GM19351 (cell line): ENCODE data around the gene DOCK2.
A peak's percentile ranks its signal among the peaks of the same experiment; 100 is the strongest.
"Not testable (repeated sequence)": the region's sequence is repeated elsewhere in the genome, so short reads cannot be mapped to it uniquely, and the experiment has no call there.

Experiments used
- ATAC-seq: cut with Tn5 transposase; IDR thresholded peaks from one replicate; pipeline ENCODE4 v1.9.1; 2021; ENCODE audit warnings: mild to moderate bottlenecking, moderate library complexity; ENCODE audit not compliant: unreplicated experiment

DOCK2 gene

DNA sequence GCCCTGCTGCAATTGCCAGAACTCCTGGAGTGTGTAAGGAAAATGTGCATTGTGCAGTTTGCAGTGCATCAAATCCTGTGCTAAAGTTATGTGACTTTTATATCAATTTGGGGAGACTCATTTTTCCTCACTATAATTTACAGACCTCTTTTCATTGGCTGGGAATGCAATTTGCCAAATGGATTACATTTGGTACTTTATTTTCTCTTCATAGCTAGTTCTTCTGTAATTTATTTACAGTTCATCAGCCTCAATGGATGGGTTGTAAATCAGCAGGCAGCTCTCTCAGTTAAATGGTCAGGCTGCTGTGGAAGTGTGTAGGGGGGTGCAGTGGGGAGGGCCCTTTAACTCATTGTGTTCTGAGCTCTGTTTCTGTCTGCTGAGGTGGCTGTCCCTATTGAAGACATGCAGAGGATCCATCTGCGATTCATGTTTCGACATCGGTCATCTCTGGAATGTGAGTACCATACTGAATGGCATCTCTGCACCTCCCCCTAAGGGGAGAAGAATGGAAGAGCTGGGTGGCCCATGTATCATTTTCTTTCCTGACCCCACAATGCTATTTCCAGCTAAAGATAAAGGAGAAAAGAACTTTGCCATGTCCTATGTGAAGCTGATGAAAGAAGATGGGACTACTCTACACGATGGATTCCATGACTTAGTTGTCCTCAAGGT lies 74.6 kb downstream of the DOCK2 start:
- ATAC-seq: no peak

DNA sequence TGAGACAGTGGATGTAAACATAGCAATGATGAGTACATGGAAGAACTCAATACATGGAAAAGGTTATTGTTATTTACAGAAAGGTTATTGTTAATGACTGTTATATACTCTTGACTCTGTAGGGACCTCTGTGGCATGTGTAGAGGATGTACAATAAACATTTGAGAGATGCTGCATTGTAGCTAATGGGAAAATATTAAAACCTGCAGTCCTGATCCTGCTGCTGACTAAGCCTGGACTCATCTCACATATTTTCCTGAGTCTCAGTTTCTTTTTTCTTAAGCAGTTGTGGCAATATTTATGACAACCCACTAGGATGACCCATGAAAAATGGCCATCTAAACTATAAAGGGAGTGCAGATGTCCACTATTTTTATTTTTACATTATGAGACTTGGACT lies 75.4 kb downstream of the DOCK2 start:
- no peak for ATAC-seq

DNA sequence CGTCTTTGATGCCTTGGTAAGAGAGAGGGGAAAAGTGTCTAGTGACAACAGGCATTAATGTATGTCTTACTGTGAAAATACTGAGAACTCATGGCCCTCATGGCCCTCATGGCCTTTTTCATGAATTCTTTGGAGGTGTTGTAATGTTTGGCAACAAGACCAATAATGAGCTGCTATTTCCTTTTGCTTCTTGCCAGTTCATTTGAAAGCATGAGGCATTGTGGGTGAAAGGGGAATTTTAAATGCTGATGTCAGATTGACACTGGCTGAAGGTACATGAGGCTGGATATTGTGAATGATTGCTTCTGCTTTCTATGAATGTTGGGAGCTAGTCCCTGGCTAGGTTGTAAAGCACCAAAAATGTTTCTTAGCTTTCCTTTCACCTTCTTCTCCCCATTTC lies 79.2 kb downstream of the DOCK2 start:
- ATAC-seq: no peak

DNA sequence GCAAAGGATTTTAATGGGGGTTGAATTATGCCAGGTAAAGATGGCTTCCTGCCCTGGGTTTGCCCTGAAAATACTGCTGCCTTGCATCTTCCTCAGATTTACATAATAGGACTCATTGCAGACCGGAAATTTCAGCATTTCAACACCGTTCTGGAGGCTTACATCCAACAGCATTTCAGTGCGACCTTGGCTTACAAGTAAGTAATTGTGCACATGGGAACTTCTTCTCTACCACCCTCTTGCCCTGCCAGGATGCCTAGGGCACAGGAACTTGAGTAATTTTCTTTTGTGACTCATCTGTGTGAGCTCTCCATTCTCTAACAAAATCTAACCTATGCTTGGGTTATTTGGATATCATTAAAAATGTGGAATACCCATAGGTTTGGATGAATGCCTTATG lies 80.2 kb downstream of the DOCK2 start:
- no peak for ATAC-seq

DNA sequence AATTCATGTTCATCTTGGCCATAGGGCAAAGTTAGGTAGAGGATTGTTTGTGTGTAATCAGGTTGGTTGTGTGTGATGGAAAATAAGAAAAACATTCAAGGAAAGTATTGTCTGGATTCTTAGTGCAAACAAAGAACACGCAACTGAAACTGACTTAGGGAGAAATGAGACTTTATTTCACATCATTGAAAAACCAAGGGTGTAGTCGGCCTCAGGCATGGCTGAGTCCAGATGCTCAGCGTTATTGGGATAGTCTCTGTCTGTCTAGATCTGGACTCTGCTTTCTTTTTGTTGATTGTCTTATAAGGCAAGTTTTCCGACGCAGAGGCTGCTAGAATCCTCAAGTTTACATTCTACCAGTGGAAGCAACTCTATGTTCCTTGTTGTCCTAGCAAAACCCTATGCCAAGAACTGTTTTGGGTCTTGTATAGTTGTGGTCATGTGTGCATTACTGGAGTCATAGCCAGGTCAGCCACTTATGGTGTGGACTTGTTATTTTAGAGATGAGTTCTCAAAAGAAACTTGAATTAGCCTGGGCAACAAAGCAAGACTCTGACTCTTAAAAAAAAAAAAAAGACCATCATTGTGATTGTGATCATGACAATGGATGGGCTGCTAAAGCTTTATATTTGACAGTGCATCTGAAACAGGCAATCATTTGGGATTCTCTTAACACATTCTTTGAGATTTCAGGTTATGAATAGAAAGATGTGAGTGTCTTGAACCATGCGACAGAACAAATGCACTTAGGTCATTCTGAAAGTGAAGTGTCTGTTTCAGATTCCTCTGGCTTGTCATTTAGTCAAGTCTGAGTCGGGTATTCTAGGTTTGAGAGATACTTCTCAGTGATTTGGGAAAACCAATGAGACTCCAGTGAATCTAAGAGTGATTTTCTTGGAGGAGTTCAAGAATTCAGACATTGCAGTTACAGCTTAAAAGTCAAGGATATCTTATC lies 82.6 kb downstream of the DOCK2 start:
- ATAC-seq: peak; percentile 94

DNA sequence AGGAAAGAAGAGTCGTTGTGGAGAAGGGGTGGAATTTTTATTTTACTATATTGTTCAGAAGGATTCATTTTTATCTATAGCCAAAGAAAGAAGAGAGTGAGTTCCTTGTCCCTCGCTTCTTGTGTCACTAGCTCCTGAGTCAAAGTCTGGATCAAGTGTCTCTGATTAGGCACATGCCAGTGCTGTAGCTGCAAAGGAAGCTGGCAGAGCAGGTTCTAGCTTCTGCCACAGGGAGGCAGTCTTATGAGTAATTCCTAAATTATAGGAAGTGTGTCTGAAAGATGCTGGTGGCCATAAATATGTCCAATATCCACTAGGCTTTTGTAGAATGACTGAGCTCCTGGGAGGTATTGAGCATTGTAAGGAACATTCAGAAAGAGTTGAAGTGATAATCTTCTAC lies 84.7 kb downstream of the DOCK2 start:
- ATAC-seq: no peak

DNA sequence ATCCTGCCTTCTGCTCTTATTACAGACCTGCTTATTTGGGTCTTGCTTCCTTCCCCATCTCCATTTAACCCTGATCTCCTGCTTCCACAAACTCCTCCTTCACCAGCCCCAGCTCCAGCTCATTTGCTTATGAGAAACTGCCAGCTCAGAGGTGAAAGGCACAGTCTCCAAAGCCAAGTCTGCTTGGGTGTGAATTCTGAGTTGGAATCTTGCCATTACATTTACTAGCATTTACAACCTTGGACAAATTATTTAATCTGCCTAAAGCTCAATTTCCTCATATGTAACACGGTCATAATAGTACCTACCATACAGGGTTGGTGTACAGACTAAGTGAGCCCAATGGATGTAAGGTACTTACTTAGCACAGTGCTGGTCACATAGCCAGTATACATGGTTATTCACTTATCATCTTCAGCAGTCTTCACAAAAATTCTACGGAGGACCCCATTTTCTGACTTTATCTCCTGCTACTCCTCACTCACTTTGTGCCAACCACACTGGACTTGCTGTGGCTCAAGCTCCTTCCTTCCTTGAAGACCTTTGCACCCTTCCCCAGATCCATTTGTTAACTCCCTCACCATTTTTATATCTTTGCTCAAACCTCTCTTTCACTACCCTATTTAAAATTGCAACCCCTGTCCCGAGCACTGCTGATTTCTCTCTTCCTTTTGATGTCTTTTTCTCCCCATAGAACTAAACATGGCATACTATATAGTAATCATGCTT lies 86.2 kb downstream of the DOCK2 start:
- no peak for ATAC-seq

DNA sequence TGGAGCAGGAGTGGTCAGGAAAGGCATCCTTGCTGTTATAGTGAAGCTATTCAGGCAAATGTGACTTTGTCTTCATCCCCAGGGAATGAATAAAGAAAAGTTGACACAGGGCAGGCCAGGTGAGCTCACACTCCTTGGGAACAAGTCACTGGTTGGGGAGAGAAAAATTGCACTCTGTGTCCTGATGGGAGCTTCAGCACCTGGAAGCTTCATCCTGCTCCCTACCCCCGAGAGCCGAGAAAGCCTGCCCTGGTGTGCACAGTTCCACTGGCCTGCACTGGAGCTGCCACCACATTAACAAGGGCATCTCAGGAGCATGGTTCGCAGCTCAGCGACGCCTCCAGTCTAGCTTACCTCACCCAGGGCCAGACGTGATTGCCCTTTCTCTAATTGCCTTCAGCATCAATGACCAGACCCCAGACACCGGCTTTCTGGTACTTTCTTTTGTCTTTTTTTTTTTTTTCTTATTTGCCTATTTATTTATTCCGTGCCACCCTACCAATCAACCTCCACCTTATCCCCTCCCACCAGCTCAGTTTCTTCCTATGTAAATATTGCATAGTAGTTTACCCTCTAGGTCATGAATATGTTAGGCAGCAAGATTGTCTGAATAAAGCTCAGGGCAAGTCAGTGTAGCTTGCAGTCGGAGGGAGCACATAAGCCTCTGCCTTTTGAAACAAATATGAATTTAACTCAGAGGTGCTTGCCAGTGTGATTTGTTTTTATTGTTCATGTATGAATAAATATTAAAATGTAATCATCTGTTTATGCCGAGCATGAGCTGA lies 87.4 kb downstream of the DOCK2 start:
- no peak for ATAC-seq

DNA sequence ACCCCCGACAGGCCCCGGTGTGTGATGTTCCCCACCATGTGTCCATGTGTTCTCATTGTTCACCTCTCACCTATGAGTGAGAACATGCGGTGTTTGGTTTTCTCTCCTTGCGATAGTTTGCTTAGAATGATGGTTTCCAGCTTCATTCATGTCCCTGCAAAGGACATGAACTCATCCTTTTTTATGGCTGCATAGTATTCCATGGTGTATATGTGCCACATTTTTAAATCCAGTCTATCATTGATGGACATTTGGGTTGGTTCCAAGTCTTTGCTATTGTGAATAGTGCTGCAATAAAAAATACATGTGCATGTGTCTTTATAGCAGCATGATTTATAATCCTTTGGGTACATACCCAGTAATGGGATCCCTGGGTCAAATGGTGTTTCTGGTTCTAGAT lies 88.6 kb downstream of the DOCK2 start:
- not testable (repeated sequence) for ATAC-seq

DNA sequence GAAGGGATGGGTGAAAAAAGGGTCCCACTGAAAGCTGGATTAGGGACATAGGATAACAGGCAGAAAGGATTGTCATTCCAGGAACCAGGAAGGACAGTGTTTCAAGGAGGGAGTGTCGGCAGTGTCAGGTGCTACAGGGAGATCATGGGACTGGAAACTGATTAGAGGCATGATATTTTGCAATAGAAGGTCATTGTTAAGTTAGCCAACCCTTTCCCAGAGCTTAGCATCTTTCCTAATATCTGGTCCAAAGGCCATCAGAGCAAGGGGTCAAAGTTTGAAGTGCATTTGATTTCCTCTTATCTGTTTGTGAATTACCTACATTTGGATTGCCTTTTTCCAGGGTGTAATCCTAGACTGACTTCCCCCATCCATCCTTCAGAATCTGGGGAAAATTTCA lies 91.3 kb downstream of the DOCK2 start:
- no peak for ATAC-seq

DNA sequence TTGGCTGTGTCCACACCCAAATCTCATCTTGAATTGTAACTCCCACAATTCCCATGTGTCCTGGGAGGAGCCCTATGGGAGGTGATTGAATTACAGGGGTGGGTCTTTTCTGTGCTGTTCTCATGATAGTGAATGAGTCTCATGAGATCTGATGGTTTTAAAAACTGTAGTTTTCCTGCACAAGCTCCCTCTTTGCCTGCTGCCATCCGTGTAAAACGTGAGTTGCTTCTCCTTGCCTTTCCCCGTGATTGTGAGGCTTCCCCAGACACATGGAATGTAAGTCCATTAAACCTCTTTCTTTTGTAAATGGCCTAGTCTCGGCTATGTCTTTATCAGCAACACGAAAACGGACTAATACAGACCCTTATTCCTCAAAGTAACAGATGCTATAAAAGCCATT lies 94.1 kb downstream of the DOCK2 start:
- ATAC-seq: no peak

DNA sequence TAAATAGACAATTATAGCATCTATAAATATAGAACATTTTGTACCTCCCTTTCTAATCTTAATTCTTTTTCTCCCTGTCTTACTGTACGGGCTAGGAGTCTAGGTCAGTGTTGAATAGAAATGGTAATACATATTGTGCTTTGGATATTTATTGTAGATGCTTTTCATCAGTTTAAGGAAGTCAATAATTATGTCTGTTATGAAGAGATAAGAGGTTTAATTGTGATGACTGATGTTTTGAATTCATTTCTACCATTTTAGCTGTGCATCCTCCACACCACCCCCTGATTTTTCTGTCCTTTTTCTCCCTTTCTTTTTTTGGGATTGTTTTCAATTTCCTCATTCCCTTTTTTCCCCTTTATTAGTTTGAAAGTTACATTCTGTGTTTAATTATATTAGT lies 95.8 kb downstream of the DOCK2 start:
- no peak for ATAC-seq

DNA sequence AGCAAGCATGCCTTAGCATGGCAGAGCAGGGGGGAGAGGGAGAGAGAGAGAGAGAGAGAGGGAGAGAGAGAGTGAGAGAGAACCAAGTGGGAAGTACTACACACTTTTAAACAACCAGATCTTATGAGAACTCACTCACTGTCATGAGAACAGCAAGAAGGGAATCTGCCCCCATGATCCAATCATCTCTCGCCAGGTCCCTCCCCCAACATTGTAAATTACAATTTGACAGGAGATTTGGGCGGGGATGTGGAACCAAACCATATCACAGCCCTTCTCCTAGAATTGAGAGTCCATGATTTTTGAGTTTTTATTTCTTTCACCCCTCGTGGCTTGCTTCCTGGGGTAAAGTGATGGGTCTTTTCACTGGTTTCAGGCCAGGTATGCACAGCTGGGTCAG lies 98.8 kb downstream of the DOCK2 start:
- no peak for ATAC-seq

DNA sequence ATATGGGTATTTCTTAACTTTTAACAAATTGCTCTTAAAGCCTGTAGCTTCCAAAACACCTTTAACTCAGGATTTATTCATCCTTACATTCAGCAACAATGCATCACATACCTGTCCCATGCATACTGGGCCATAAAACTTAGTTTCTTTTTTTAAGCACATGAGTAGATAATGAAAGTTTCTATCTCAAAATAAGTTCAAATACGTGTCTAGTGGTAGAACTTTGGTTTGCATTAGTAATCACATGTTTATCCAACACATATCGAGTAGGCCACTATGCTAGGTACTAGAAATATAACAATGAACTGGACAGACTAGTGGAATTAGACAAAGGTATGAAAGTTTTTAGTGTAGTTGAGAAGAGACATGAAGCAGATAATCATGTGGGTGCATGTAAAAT lies 99.6 kb downstream of the DOCK2 start:
- ATAC-seq: no peak

DNA sequence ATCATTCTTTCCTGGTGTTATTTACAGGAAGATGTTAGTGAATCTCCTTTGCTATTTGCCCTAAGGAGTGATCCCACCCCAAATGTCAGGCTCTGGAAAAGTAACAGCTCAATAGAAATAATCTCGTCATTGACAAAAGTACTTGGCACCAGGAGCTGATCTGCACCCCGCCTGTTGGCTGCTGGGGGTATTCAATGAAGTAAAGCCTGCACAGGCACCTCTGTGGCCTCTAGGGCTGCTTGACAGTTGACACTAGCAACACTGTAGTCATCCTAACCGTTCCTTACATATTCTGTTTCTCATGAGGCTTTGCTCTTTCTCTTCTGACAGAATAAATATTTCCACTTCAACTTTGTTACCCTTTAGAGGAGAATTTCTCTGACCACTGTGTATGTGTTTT lies 103.4 kb downstream of the DOCK2 start:
- no peak for ATAC-seq

DNA sequence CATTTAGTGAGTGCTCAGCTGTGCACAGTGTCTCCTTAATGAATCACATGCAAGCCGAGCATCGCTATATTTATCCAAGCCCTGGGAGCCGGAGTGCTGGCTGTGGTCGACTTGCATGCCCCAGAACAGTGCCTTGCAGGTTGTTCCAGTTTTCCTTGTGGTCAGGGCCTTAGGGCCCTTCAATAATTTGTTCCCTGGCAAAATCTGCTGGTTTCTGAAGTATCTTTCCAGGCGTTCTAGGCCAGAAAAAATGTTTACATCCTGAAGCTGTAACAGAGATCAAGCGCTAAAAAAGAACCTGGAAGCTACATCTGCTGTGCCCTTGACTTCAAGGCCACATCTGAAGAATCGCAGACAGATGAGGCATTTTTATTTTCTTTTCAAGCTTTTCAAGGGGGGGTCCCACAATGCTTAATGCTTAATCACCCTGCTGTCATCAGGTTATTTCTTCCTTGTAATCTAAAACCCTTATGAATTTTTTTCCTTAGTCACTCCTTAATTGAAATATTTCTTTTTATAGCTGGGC lies 105.8 kb downstream of the DOCK2 start:
- no peak for ATAC-seq

DNA sequence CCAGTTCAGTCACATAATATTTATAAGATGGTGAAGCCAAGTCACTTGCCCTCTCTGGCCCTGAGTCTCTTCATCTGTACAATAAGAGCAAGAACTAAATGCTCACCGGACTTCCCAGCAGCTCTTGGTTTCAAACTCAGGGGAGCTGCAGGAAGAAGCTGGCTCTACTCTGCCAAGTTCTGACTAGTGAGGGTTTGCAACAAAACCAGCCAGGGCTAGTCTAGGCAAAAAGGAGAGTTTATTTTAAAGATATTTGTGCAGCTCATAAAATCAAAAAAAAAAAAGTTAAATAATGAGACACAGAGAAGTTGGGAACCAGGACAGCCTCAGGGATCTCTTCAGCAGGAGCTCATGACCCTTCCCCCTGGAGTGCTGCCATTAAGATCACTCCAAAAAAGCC lies 107.3 kb downstream of the DOCK2 start:
- ATAC-seq: no peak

DNA sequence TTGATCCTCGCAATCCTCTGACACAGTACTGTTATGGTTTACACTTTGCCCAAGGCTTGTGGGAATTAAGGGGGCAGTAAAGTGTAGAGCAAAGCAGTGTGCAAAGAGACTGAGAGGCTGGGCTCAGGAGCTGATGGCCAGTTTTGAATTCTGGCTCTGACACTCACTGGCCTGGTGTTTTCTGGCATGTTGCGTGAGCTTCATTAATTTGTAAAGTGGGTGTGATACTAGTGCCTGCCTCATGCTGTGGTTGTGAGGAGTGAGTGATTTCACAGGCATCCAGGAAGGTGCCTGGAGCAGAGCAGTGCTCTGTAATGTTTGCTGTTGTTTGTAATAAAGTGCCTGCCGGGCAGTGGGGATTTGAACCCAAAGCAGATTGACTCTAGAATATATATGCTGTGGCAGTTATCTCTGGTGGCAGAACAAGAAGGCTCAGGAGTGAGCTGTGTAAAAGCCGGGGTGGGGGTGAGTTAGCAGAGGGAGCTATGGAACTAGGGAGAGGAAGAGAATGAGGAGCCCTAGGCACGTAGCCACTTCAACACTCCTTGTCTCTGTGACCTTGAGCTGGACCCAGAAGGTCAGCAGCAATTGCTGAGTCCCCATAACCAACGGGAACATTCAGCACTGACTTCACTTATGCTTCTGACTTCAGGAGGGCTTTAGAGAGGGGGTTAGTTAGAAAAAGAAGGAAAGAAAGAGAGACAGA lies 108.5 kb downstream of the DOCK2 start:
- ATAC-seq: no peak

DNA sequence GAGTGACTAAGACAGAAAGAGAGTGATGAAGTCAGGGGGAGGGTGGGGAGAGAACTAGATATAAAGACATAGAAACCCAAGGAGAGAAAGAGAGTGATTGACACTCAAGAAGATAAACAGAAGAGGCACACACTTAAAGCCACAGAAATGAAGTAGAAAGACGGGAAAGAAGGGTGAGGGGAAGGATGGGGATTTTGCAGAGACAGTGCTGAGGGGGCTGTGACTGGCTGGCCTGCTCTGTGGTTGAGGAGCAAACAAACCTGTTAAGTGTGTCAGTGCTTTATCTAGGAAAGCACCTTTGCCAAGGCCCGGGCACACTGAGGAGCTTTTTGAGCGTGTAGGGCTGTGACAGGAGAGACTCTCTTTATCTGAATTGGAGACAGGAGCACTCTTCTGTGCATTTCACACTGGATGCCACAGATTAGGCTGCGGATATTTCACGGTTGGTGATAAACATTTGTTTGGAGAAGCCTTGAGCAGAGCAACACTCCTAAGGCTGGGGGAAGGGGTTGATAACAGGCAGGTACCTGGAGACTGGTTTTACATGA lies 109.1 kb downstream of the DOCK2 start:
- ATAC-seq: no peak

DNA sequence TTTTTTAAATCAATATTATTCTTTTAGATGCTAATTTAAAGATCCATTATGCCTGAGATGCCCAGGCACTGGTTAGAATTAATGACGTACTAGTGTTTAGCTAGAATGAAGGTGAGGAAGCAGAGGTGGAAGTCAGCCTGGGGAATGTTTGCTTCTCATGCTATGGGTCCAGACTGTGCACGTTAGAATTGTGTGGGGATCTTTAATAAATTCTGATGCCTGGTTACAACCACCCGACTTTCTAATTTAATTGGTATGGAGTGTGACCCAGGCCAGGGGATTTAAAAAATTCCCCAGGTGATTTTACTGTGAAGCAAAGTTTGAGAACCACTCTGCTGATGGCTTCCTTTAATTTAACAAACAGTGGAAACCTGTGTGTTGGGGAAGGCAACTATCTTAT lies 111.1 kb downstream of the DOCK2 start:
- ATAC-seq: no peak
